Trophoblast cell (in vitro differentiated cells and primary cell): ENCODE data around the gene OR2A2.

Experiments used
- DNase-seq, 2 donors: peaks; one replicate each; pipeline ENCODE4 v3.0.0-alpha.2; 2016
- H2AFZ ChIP-seq: 2 replicates; pipeline ENCODE4 v1.6.1; 2013; ENCODE audit warnings: low read length, moderate library complexity, mild to moderate bottlenecking; ENCODE audit not compliant: insufficient read depth, poor library complexity
- H2AK5ac ChIP-seq: 2 replicates; pipeline ENCODE4 v1.6.1; 2013; ENCODE audit warnings: mild to moderate bottlenecking, low read length
- H2BK120ac ChIP-seq: 2 replicates; pipeline ENCODE4 v1.6.1; 2013; ENCODE audit warnings: low read length, mild to moderate bottlenecking, moderate library complexity; ENCODE audit not compliant: insufficient read depth, poor library complexity
- H2BK12ac ChIP-seq: 2 replicates; pipeline ENCODE4 v1.6.1; 2013; ENCODE audit warnings: mild to moderate bottlenecking, low read length, moderate library complexity
- H2BK5ac ChIP-seq: 2 replicates; pipeline ENCODE4 v1.6.1; 2013; ENCODE audit warnings: low read length, low read depth, moderate library complexity, mild to moderate bottlenecking; ENCODE audit not compliant: poor library complexity
- H3K14ac ChIP-seq: 2 replicates; pipeline ENCODE4 v1.6.1; 2013; ENCODE audit warnings: mild to moderate bottlenecking, low read length
- H3K18ac ChIP-seq: 2 replicates; pipeline ENCODE4 v1.6.1; 2013; ENCODE audit warnings: mild to moderate bottlenecking, low read length
- H3K23ac ChIP-seq: 2 replicates; pipeline ENCODE4 v1.6.1; 2013; ENCODE audit warnings: low read length
- H3K27ac ChIP-seq: 2 replicates; pipeline ENCODE4 v1.5.1; 2013; ENCODE audit warnings: low read depth, mild to moderate bottlenecking, inconsistent platforms, low read length, moderate library complexity
- H3K27me3 ChIP-seq: 2 replicates; pipeline ENCODE4 v1.6.1; 2013; ENCODE audit warnings: inconsistent platforms, mild to moderate bottlenecking, low read length, moderate library complexity; ENCODE audit not compliant: insufficient read depth
- H3K36me3 ChIP-seq, 2 experiments: 1 replicate in 1 of 2; 2 replicates in 1 of 2; pipeline ENCODE4 v1.6.1; 2013; ENCODE audit warnings: low read length in 2 of 2, mild to moderate bottlenecking in 2 of 2, moderate library complexity in 1 of 2; ENCODE audit not compliant: insufficient read depth in 2 of 2, control insufficient read depth in 1 of 2
- H3K4ac ChIP-seq: 2 replicates; pipeline ENCODE4 v1.6.1; 2013; ENCODE audit warnings: low read depth, mild to moderate bottlenecking, low read length, moderate library complexity
- H3K4me1 ChIP-seq, 2 experiments: 1 replicate in 1 of 2; 2 replicates in 1 of 2; pipeline ENCODE4 v1.6.1; 2013; ENCODE audit warnings: low read length in 2 of 2, mild to moderate bottlenecking in 2 of 2, moderate library complexity in 1 of 2; ENCODE audit not compliant: insufficient read depth in 2 of 2, control insufficient read depth in 1 of 2
- H3K4me2 ChIP-seq: 2 replicates; pipeline ENCODE4 v1.6.1; 2013; ENCODE audit warnings: inconsistent platforms, mild to moderate bottlenecking, low read length, moderate library complexity
- H3K4me3 ChIP-seq: 2 replicates; pipeline ENCODE4 v1.5.1; 2013; ENCODE audit warnings: mild to moderate bottlenecking, low read depth, low read length, inconsistent platforms
- H3K79me1 ChIP-seq: one replicate; pipeline ENCODE4 v1.6.1; 2013; ENCODE audit warnings: low read length
- H3K79me2 ChIP-seq: 2 replicates; pipeline ENCODE4 v1.6.1; 2013; ENCODE audit warnings: low read length, mild to moderate bottlenecking; ENCODE audit not compliant: control insufficient read depth, insufficient read depth, poor library complexity
- H3K9ac ChIP-seq: 2 replicates; pipeline ENCODE4 v1.6.1; 2013; ENCODE audit warnings: mild to moderate bottlenecking, low read length
- H3K9me3 ChIP-seq: 2 replicates; pipeline ENCODE4 v1.6.1; 2013; ENCODE audit warnings: low read depth, mild to moderate bottlenecking, control low read depth, inconsistent platforms, low read length; ENCODE audit not compliant: insufficient read depth
- H4K12ac ChIP-seq: 2 replicates; pipeline ENCODE4 v1.6.1; 2013; ENCODE audit warnings: low read depth, mild to moderate bottlenecking, low read length, moderate library complexity
- H4K8ac ChIP-seq: 2 replicates; pipeline ENCODE4 v1.6.1; 2013; ENCODE audit warnings: low read depth, mild to moderate bottlenecking, low read length, moderate library complexity
- H4K91ac ChIP-seq: one replicate; pipeline ENCODE4 v1.6.1; 2013; ENCODE audit warnings: low read depth, mild to moderate bottlenecking, low read length, moderate library complexity
- WGBS: extraction: QIAGEN DNeasy Blood & Tissue Kit; methylation state at CpG from one replicate; pipeline ENCODE4 v1.1.7; 2013; ENCODE audit warnings: missing lambda C conversion rate; ENCODE audit not compliant: insufficient read length, insufficient coverage; ENCODE audit errors: extremely low coverage; 5-methylcytosine and 5-hydroxymethylcytosine counted together

The OR2A2 gene

GRCh38 chr7:144110272-144110671, 889 bp downstream of the OR2A2 start:
- Histone ChIP-seq H3K4ac (no peak overlapping the region), H2AK5ac (no peak overlapping the region), H2BK12ac (no peak overlapping the region), H3K79me2 (no peaks in the 10 kb centered on the region), H2BK5ac (no peak overlapping the region), H2BK120ac (no peak overlapping the region), H3K27me3 (no peaks in the 10 kb centered on the region), H3K23ac (no peak overlapping the region), H3K4me2 (no peak overlapping the region), H4K8ac (no peak overlapping the region), H3K9ac (no peak overlapping the region), H3K36me3 (no peaks in the 10 kb centered on the region), H4K12ac (no peak overlapping the region), H3K18ac (no peak overlapping the region), H3K14ac (no peak overlapping the region), H4K91ac (no peak overlapping the region), H3K9me3 (no peaks in the 10 kb centered on the region), H3K27ac (no peak overlapping the region), H3K79me1 (no peaks in the 10 kb centered on the region), H3K4me3 (no peak overlapping the region), H3K4me1 (no peaks in the 10 kb centered on the region), H2AFZ (no peak overlapping the region)
- no peak for DNase-seq
- WGBS: no CpG with 5 or more reads among the region's 5 CpGs

GRCh38 chr7:144113651-144114050, 4.3 kb downstream of the OR2A2 start:
- H3K4me2 ChIP-seq: no peak overlapping the region
- H4K8ac ChIP-seq: no peak overlapping the region
- H3K27ac ChIP-seq: no peak overlapping the region
- no peak overlapping the region for H4K12ac ChIP-seq
- H2BK120ac ChIP-seq: no peak overlapping the region
- H3K27me3 ChIP-seq: no peaks in the 10 kb centered on the region
- H3K9me3 ChIP-seq: no peaks in the 10 kb centered on the region
- H3K36me3 ChIP-seq: no peaks in the 10 kb centered on the region
- H2BK5ac ChIP-seq: no peak overlapping the region
- no CpG with 5 or more reads among the region's 1 CpG for WGBS
- H3K18ac ChIP-seq: no peak overlapping the region
- no peak overlapping the region for H3K4me3 ChIP-seq
- H3K79me1 ChIP-seq: no peaks in the 10 kb centered on the region
- no peak for DNase-seq
- no peak overlapping the region for H3K23ac ChIP-seq
- H2AFZ ChIP-seq: no peak overlapping the region
- H3K14ac ChIP-seq: no peak overlapping the region
- no peak overlapping the region for H4K91ac ChIP-seq
- H3K4ac ChIP-seq: no peak overlapping the region
- H2BK12ac ChIP-seq: no peak overlapping the region
- no peak overlapping the region for H3K9ac ChIP-seq
- H2AK5ac ChIP-seq: no peak overlapping the region
- no peaks in the 10 kb centered on the region for H3K4me1 ChIP-seq
- H3K79me2 ChIP-seq: no peaks in the 10 kb centered on the region

GRCh38 chr7:144118341-144118740, 9.0 kb downstream of the OR2A2 start:
- no peaks in the 10 kb centered on the region for H3K79me2 ChIP-seq
- H4K8ac ChIP-seq: no peak overlapping the region

GRCh38 chr7:144122876-144123275, 13.5 kb downstream of the OR2A2 start, which contains the start of gene OR2A14:
TSS of gene OR2A14 (plus strand) at chr7:144123176. CDS start at chr7:144129113, 5,937 bp downstream.
- Histone ChIP-seq H3K4ac (no peak within 1 kb of the TSS), H3K23ac (no peak within 1 kb of the TSS), H3K79me2 (no peaks in the 10 kb centered on the region), H2BK120ac (no peak within 1 kb of the TSS), H3K18ac (no peak within 1 kb of the TSS), H2BK12ac (no peak within 1 kb of the TSS), H2AFZ (no peak within 1 kb of the TSS), H3K27ac (no peak within 1 kb of the TSS), H3K4me3 (no peak within 1 kb of the TSS), H3K9me3 (no peaks in the 10 kb centered on the region), H2AK5ac (no peak within 1 kb of the TSS), H4K91ac (no peak within 1 kb of the TSS), H3K4me2 (no peak within 1 kb of the TSS), H3K36me3 (no peaks in the 10 kb centered on the region), H3K27me3 (no peaks in the 10 kb centered on the region), H3K4me1 (no peaks in the 10 kb centered on the region), H4K8ac (no peak within 1 kb of the TSS), H3K9ac (no peak within 1 kb of the TSS), H3K14ac (no peak within 1 kb of the TSS), H2BK5ac (no peak within 1 kb of the TSS), H4K12ac (no peak within 1 kb of the TSS), H3K79me1 (no peaks in the 10 kb centered on the region)
- DNase-seq: no peak
- WGBS: no CpG with 5 or more reads among the region's 1 CpG

More at GRCh38 chr7:144118341-144118740, 9.0 kb downstream of the OR2A2 start:
- Histone ChIP-seq H3K4me2 (no peak overlapping the region), H2BK5ac (no peak overlapping the region), H2AFZ (no peak overlapping the region), H3K23ac (no peak overlapping the region), H3K14ac (no peak overlapping the region), H2BK12ac (no peak overlapping the region), H3K4me1 (no peaks in the 10 kb centered on the region), H3K36me3 (no peaks in the 10 kb centered on the region), H4K91ac (no peak overlapping the region), H2AK5ac (no peak overlapping the region), H3K27me3 (no peaks in the 10 kb centered on the region), H2BK120ac (no peak overlapping the region), H3K9me3 (no peaks in the 10 kb centered on the region), H3K9ac (no peak overlapping the region), H3K27ac (no peak overlapping the region), H3K79me1 (no peaks in the 10 kb centered on the region), H3K4me3 (no peak overlapping the region), H3K4ac (no peak overlapping the region), H3K18ac (no peak overlapping the region), H4K12ac (no peak overlapping the region)
- no peak for DNase-seq
- WGBS: no CpG with 5 or more reads among the region's 8 CpGs
